ENCODE results near the gene FHIP2A. TPM values are rescaled to one million over a fixed set of nuclear protein-coding genes. Genes with fewer than 3 reads are reported as not detected.

FHIP2A gene
- total RNA-seq, 1 experiment from 2014 or later: 32.6 TPM

DNA sequence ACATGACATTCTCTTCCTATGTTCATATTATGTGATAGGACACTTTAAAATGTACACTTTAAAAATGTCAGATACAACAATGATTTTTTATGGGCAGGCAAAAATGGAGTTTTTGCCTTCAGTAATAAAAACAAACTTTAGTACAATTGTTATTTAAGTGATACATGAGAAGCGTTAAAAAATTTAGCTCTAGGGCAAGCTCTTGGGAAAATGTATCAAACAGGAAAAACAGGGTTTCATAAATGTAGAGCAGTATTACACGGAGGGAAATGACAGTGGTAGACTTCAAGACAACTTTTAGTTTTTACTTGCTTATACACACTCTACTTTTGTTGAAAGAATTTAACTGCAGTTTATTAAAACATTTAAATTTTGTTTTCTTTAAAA is 1.5 kb downstream of the FHIP2A start:
- peaks cover 42% of the 10 kb centered on the region for H3K4me1 ChIP-seq (ENCODE audit: control insufficient read depth, insufficient read depth, low read length)
- intact Hi-C loops (cut with micrococcal nuclease; ENCODE audit: unreplicated experiment): no loop called here
- POLR2A ChIA-PET: no interaction called here
- no peak for TF ChIP-seq SIN3A (IDR thresholded peaks at IDR 0.05; ENCODE audit: borderline replicate concordance, insufficient read depth, low read depth, low read length)
- ATAC-seq (no peak), DNase-seq (ENCODE audit: low read depth, low spot score) (no peak)
- TSS peak; percentile 61 for BruUV-seq (replicated peaks)
- peak overlapping the region; percentile 79 to 80 for H3K4me3 ChIP-seq (ENCODE audit: low read depth in 2 of 2, low read length in 2 of 2)
- H3K27ac ChIP-seq (ENCODE audit: low read length): peak overlapping the region; percentile 94
- CTCF ChIA-PET: interaction anchor here (0.7 kb wide), 1 partner anchor 41 kb away, joined by 3 read pairs; no protein-coding TSS in a partner anchor
- in situ Hi-C loops (cut with HindIII; ENCODE audit: low pct_unique_long_range_greater_than_20kb, low sequenced_read_pairs): no loop called here
- H3K9me3 ChIP-seq (ENCODE audit: control insufficient read depth, insufficient read depth, low read depth, low read length): no peaks in the 10 kb centered on the region
- no peaks in the 10 kb centered on the region for H3K27me3 ChIP-seq (ENCODE audit: control insufficient read depth, insufficient read depth, low read length)
- H3K36me3 ChIP-seq (ENCODE audit: control insufficient read depth, insufficient read depth, low read length): peaks cover 3% of the 10 kb centered on the region; the same call in 1 of the 2 replicates

GRCh38 chr10:114824391-114824790 is 2.8 kb downstream of the FHIP2A start:
- no TSS peak for BruUV-seq (replicated peaks)
- no peaks in the 10 kb centered on the region for H3K27me3 ChIP-seq (ENCODE audit: control insufficient read depth, insufficient read depth, low read length)
- DNase-seq (ENCODE audit: low read depth, low spot score): no peak
- no peak overlapping the region for H3K4me3 ChIP-seq (ENCODE audit: low read depth in 2 of 2, low read length in 2 of 2)
- CTCF ChIA-PET: no interaction called here
- H3K27ac ChIP-seq (ENCODE audit: low read length): peak overlapping the region; percentile 7; the same call in 1 of the 2 replicates
- no peak for ATAC-seq
- POLR2A ChIA-PET: no interaction called here
- no peak for TF ChIP-seq TCF7L2 (IDR thresholded peaks at IDR 0.05; ENCODE audit: low read depth, low read length)
- TF ChIP-seq, protein P1, sequence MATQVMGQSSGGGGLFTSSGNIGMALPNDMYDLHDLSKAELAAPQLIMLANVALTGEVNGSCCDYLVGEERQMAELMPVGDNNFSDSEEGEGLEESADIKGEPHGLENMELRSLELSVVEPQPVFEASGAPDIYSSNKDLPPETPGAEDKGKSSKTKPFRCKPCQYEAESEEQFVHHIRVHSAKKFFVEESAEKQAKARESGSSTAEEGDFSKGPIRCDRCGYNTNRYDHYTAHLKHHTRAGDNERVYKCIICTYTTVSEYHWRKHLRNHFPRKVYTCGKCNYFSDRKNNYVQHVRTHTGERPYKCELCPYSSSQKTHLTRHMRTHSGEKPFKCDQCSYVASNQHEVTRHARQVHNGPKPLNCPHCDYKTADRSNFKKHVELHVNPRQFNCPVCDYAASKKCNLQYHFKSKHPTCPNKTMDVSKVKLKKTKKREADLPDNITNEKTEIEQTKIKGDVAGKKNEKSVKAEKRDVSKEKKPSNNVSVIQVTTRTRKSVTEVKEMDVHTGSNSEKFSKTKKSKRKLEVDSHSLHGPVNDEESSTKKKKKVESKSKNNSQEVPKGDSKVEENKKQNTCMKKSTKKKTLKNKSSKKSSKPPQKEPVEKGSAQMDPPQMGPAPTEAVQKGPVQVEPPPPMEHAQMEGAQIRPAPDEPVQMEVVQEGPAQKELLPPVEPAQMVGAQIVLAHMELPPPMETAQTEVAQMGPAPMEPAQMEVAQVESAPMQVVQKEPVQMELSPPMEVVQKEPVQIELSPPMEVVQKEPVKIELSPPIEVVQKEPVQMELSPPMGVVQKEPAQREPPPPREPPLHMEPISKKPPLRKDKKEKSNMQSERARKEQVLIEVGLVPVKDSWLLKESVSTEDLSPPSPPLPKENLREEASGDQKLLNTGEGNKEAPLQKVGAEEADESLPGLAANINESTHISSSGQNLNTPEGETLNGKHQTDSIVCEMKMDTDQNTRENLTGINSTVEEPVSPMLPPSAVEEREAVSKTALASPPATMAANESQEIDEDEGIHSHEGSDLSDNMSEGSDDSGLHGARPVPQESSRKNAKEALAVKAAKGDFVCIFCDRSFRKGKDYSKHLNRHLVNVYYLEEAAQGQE (IDR thresholded peaks at IDR 0.05; ENCODE audit: insufficient read depth in 1 of 2, low read depth in 2 of 2, low read length in 1 of 2): no peak
- no peak for TF ChIP-seq SIN3A (IDR thresholded peaks at IDR 0.05; ENCODE audit: borderline replicate concordance, insufficient read depth, low read depth, low read length)
- no peak for TF ChIP-seq POLR2AphosphoS5 (IDR thresholded peaks at IDR 0.05; ENCODE audit: low read depth, low read length)
- TF ChIP-seq, protein P2, sequence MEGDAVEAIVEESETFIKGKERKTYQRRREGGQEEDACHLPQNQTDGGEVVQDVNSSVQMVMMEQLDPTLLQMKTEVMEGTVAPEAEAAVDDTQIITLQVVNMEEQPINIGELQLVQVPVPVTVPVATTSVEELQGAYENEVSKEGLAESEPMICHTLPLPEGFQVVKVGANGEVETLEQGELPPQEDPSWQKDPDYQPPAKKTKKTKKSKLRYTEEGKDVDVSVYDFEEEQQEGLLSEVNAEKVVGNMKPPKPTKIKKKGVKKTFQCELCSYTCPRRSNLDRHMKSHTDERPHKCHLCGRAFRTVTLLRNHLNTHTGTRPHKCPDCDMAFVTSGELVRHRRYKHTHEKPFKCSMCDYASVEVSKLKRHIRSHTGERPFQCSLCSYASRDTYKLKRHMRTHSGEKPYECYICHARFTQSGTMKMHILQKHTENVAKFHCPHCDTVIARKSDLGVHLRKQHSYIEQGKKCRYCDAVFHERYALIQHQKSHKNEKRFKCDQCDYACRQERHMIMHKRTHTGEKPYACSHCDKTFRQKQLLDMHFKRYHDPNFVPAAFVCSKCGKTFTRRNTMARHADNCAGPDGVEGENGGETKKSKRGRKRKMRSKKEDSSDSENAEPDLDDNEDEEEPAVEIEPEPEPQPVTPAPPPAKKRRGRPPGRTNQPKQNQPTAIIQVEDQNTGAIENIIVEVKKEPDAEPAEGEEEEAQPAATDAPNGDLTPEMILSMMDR (IDR thresholded peaks at IDR 0.05): no peak
- in situ Hi-C loops (cut with HindIII; ENCODE audit: low pct_unique_long_range_greater_than_20kb, low sequenced_read_pairs): no loop called here
- peaks cover 39% of the 10 kb centered on the region for H3K4me1 ChIP-seq (ENCODE audit: control insufficient read depth, insufficient read depth, low read length)
- intact Hi-C loops (cut with micrococcal nuclease; ENCODE audit: unreplicated experiment): no loop called here
- H3K36me3 ChIP-seq (ENCODE audit: control insufficient read depth, insufficient read depth, low read length): peaks cover 3% of the 10 kb centered on the region; the same call in 1 of the 2 replicates
- no peaks in the 10 kb centered on the region for H3K9me3 ChIP-seq (ENCODE audit: control insufficient read depth, insufficient read depth, low read depth, low read length)

- Histone ChIP-seq H3K36me3 (ENCODE audit: control insufficient read depth, insufficient read depth, low read length) (peaks cover 3% of the 10 kb centered on the region), H3K4me1 (ENCODE audit: control insufficient read depth, insufficient read depth, low read length) (peaks cover 31% of the 10 kb centered on the region), H3K27ac (ENCODE audit: low read length) (peak overlapping the region; percentile 30), H3K4me3 (ENCODE audit: low read depth in 2 of 2, low read length in 2 of 2) (no peak overlapping the region), H3K9me3 (ENCODE audit: control insufficient read depth, insufficient read depth, low read depth, low read length) (no peaks in the 10 kb centered on the region), H3K27me3 (ENCODE audit: control insufficient read depth, insufficient read depth, low read length) (no peaks in the 10 kb centered on the region)
- no peak for ATAC-seq
- TF ChIP-seq, protein P2 (IDR thresholded peaks at IDR 0.05): no peak
- TF ChIP-seq TCF7L2 (IDR thresholded peaks at IDR 0.05; ENCODE audit: low read depth, low read length) (no peak), POLR2AphosphoS5 (IDR thresholded peaks at IDR 0.05; ENCODE audit: low read depth, low read length) (no peak), SIN3A (IDR thresholded peaks at IDR 0.05; ENCODE audit: borderline replicate concordance, insufficient read depth, low read depth, low read length) (no peak)
- TF ChIP-seq, protein P1 (IDR thresholded peaks at IDR 0.05; ENCODE audit: insufficient read depth in 1 of 2, low read depth in 2 of 2, low read length in 1 of 2): no peak
- no TSS peak for BruUV-seq (replicated peaks)
- ChIA-PET CTCF (no interaction called here), POLR2A (no interaction called here)
- in situ Hi-C loops (cut with HindIII; ENCODE audit: low pct_unique_long_range_greater_than_20kb, low sequenced_read_pairs) (no loop called here), intact Hi-C loops (cut with micrococcal nuclease; ENCODE audit: unreplicated experiment) (no loop called here)
- no peak for DNase-seq (ENCODE audit: low read depth, low spot score)
Observed at GRCh38 chr10:114825513-114826253, 4.1 kb downstream of the FHIP2A start.
